ENCODE results near the gene PRKCA. TPM values are rescaled to one million over a fixed set of nuclear protein-coding genes. Genes with fewer than 3 reads are reported as not detected.

The PRKCA gene
- total and polyA plus RNA-seq, 10 of the 15 experiments (the other 5 are each of a cell fraction or from before 2014, with no cell fraction given), result 0.11 to 14.6 (median 0.72) TPM

GRCh38 chr17:66755944-66756290 lies 453.5 kb downstream of the PRKCA start:
- Histone ChIP-seq H3K27me3 (replicated peaks in 1 of 2; ENCODE audit: control insufficient read depth in 2 of 2, insufficient read depth in 2 of 2, low read length in 1 of 2) (no peaks in the 10 kb centered on the region), H3K27ac (ENCODE audit: control insufficient read depth, insufficient read depth) (no peak overlapping the region), H4K20me1 (ENCODE audit: control insufficient read depth, insufficient read depth) (no peaks in the 10 kb centered on the region), H3K4me2 (ENCODE audit: control insufficient read depth, insufficient read depth) (no peak overlapping the region), H3K79me2 (ENCODE audit: control insufficient read depth, insufficient read depth, low read length) (no peaks in the 10 kb centered on the region), H3K4me3 (no peak overlapping the region), H3K9ac (ENCODE audit: control insufficient read depth, insufficient read depth, low read length) (no peak overlapping the region), H3K4me1 (ENCODE audit: control insufficient read depth, insufficient read depth, low read length) (no peaks in the 10 kb centered on the region), H3K36me3 (ENCODE audit: control insufficient read depth in 2 of 2, insufficient read depth in 2 of 2, low read length in 1 of 2) (no peaks in the 10 kb centered on the region), H2AFZ (ENCODE audit: control insufficient read depth, low read depth, low read length) (no peak overlapping the region), H3K9me3 (replicated peaks; ENCODE audit: control insufficient read depth, insufficient read depth, low read length) (no peaks in the 10 kb centered on the region)
- ChIA-PET SMC1A (ENCODE audit: uncharacterized antibody, unreplicated experiment) (no interaction called here), RAD21 (ENCODE audit: unreplicated experiment) (no interaction called here), POLR2A (no interaction called here), CTCF (no interaction called here)
- intact Hi-C loops (cut with micrococcal nuclease; ENCODE audit: unreplicated experiment), result no loop called here
- no TSS peak for BruUV-seq (replicated peaks)
- no peak for DNase-seq (ENCODE audit: low read depth, low spot score)
- in situ Hi-C loops (cut with MboI), result no loop called here
- ATAC-seq, result no peak
- WGBS (ENCODE audit: insufficient coverage, insufficient replicate concordance, low lambda C conversion rate, missing lambda C conversion rate), result 52% methylated on average over 10 of the region's 10 CpGs
- no peak for FAIRE-seq
- TF ChIP-seq ASH2L (IDR thresholded peaks at IDR 0.05; ENCODE audit: borderline replicate concordance, low read depth), result no peak
- TF ChIP-seq RBBP5 (conservative IDR thresholded peaks at IDR 0.05), result no peak
- TF ChIP-seq, protein P1, sequence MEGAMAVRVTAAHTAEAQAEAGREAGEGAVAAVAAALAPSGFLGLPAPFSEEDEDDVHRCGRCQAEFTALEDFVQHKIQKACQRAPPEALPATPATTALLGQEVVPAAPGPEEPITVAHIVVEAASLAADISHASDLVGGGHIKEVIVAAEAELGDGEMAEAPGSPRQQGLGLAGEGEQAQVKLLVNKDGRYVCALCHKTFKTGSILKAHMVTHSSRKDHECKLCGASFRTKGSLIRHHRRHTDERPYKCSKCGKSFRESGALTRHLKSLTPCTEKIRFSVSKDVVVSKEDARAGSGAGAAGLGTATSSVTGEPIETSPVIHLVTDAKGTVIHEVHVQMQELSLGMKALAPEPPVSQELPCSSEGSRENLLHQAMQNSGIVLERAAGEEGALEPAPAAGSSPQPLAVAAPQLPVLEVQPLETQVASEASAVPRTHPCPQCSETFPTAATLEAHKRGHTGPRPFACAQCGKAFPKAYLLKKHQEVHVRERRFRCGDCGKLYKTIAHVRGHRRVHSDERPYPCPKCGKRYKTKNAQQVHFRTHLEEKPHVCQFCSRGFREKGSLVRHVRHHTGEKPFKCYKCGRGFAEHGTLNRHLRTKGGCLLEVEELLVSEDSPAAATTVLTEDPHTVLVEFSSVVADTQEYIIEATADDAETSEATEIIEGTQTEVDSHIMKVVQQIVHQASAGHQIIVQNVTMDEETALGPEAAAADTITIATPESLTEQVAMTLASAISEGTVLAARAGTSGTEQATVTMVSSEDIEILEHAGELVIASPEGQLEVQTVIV (IDR thresholded peaks at IDR 0.05; ENCODE audit: borderline replicate concordance, partially characterized antibody), result no peak
- TF ChIP-seq CTCF (IDR thresholded peaks at IDR 0.05 in 2 of 3, conservative IDR thresholded peaks at IDR 0.05 in 1 of 3; ENCODE audit: control insufficient read depth in 2 of 3, extremely low read depth in 1 of 3, insufficient read depth in 1 of 3, low read depth in 3 of 3, low read length in 3 of 3), result no peak
- no peak for TF ChIP-seq YBX1 (IDR thresholded peaks at IDR 0.05)
- no peak for TF ChIP-seq NRF1 (conservative IDR thresholded peaks at IDR 0.05; ENCODE audit: low read depth, low read length)
- no peak for TF ChIP-seq NFXL1 (IDR thresholded peaks at IDR 0.05; ENCODE audit: borderline replicate concordance)
- TF ChIP-seq MEF2B (IDR thresholded peaks at IDR 0.05; ENCODE audit: partially characterized antibody, poor library complexity, severe bottlenecking), result no peak
- no peak for TF ChIP-seq RCOR1 (conservative IDR thresholded peaks at IDR 0.05; ENCODE audit: low read depth, low read length)
- TF ChIP-seq USF2 (IDR thresholded peaks at IDR 0.05; ENCODE audit: borderline replicate concordance, low read depth, low read length), result no peak
- no peak for TF ChIP-seq ZNF384 (IDR thresholded peaks at IDR 0.05; ENCODE audit: borderline replicate concordance, low read depth, low read length)
- no peak for TF ChIP-seq TARDBP (IDR thresholded peaks at IDR 0.05; ENCODE audit: borderline replicate concordance)
- no peak for TF ChIP-seq NR2C1 (IDR thresholded peaks at IDR 0.05)
- TF ChIP-seq CBX5 (IDR thresholded peaks at IDR 0.05; ENCODE audit: low read depth), result no peak
- TF ChIP-seq POU2F2 (IDR thresholded peaks at IDR 0.05; ENCODE audit: borderline replicate concordance, low read depth, low read length), result no peak
- no peak for TF ChIP-seq TCF12 (IDR thresholded peaks at IDR 0.05; ENCODE audit: low read depth, low read length)
- no peak for TF ChIP-seq ZBTB40 (IDR thresholded peaks at IDR 0.05; ENCODE audit: borderline replicate concordance)

All from GM12878 (cell line).